OCI-LY3 (cell line): ENCODE measurements around the gene GRIN2A.

Experiments
- CTCF ChIP-seq: fragments of 200-600, 300-600 bp; sonication (generic); IDR thresholded peaks from 2 replicates; pipeline ENCODE4 v1.5.1; 2014; ENCODE audit warnings: antibody characterized with exemption, low read length, low read depth
- EZH2phosphoT487 ChIP-seq: fragments of 200-600 bp; shearing (Covaris generic); IDR thresholded peaks from 2 replicates; pipeline ENCODE4 v1.6.1; 2018; ENCODE audit warnings: antibody characterized with exemption, mixed run types, low read depth

GRCh38 chr16:9755081-9755480 is 427.1 kb downstream of the GRIN2A start:
- TF ChIP-seq CTCF = no peak
- TF ChIP-seq EZH2phosphoT487 = no peak
